Vagina (tissue), 2 donors: ENCODE data around the gene TPT1. TPM values are rescaled to one million over a fixed set of nuclear protein-coding genes. Genes with fewer than 3 reads are reported as not detected.

Experiments
- DNase-seq, 2 donors: peaks; one replicate each; pipeline ENCODE4 v3.0.0-alpha.2; 2017; ENCODE audit errors: extremely low spot score in 2 of 2
- H3K27ac ChIP-seq: fragments of 200-600 bp; sonication (generic); one replicate; pipeline ENCODE4 v1.5.1; 2019
- H3K27me3 ChIP-seq: fragments of 200-600 bp; sonication (generic); one replicate; pipeline ENCODE4 v1.5.1; 2019
- H3K36me3 ChIP-seq, 2 donors: fragments of 200-600 bp; sonication (generic); one replicate each; pipeline ENCODE4 v1.5.1; 2017 to 2019
- H3K4me1 ChIP-seq: fragments of 200-600 bp; sonication (generic); one replicate; pipeline ENCODE4 v1.5.1; 2019
- H3K4me3 ChIP-seq, 2 donors: fragments of 200-600 bp; sonication (generic); 1 replicate in 1 of 2; 2 replicates in 1 of 2; pipeline ENCODE4 v1.5.1; 2016 to 2019
- H3K9me3 ChIP-seq: fragments of 200-600 bp; sonication (generic); one replicate; pipeline ENCODE4 v1.5.1; 2019
- CTCF ChIP-seq, 3 experiments: fragments of 450-650 bp in 2 of 3; fragments of 200-600 bp in 1 of 3; sonication (generic) in 1 of 3; IDR thresholded peaks; one replicate each; pipeline ENCODE4 v1.5.1; 2017 to 2019; ENCODE audit warnings: antibody characterized with exemption in 3 of 3, mild to moderate bottlenecking in 2 of 3, moderate library complexity in 2 of 3
- POLR2A ChIP-seq, 2 donors: fragments of 450-650 bp; IDR thresholded peaks; one replicate each; pipeline ENCODE4 v1.6.1; 2017; ENCODE audit warnings: antibody characterized with exemption in 2 of 2, mild to moderate bottlenecking in 2 of 2, moderate library complexity in 2 of 2
- POLR2AphosphoS5 ChIP-seq, 2 donors: sonication (generic); formaldehyde crosslinking; IDR thresholded peaks; one replicate each; pipeline ENCODE4 v1.9.0; 2017; ENCODE audit warnings: antibody characterized with exemption in 2 of 2, mild to moderate bottlenecking in 2 of 2, low read depth in 1 of 2; ENCODE audit not compliant: insufficient read depth in 1 of 2
- intact Hi-C: fragments of 100-400 bp; cut with DNase I; formaldehyde crosslinking; loops from one replicate; pipeline ENCODE4 v1.15.1; 2023
- total RNA-seq: library from RNA; depleted of rRNA; stranded (reverse); fragments of >200 nt; gene quantifications from one replicate; pipeline ENCODE4 v1.2.3, GENCODE V29; 2016

TPT1 gene
- total RNA-seq, 1 donor from 2014 or later = 3,952 TPM

GRCh38 chr13:45368571-45368970, 27.6 kb upstream of the TPT1 start:
- Histone ChIP-seq H3K27me3 (no peaks in the 10 kb centered on the region), H3K27ac (peak overlapping the region; percentile 57), H3K36me3 (no peaks in the 10 kb centered on the region), H3K4me3 (no peak overlapping the region), H3K9me3 (no peaks in the 10 kb centered on the region), H3K4me1 (peaks cover 18% of the 10 kb centered on the region)
- no peak for TF ChIP-seq POLR2AphosphoS5 (IDR thresholded peaks at IDR 0.05; ENCODE audit: insufficient read depth in 1 of 2, low read depth in 1 of 2)
- TF ChIP-seq CTCF (IDR thresholded peaks at IDR 0.05) = no peak
- no peak for TF ChIP-seq POLR2A (IDR thresholded peaks at IDR 0.05)
- no peak for DNase-seq
- intact Hi-C loops = no loop called here

GRCh38 chr13:45368005-45368404, 27.0 kb upstream of the TPT1 start:
- TF ChIP-seq POLR2A (IDR thresholded peaks at IDR 0.05) (no peak), CTCF (IDR thresholded peaks at IDR 0.05) (no peak), POLR2AphosphoS5 (IDR thresholded peaks at IDR 0.05; ENCODE audit: insufficient read depth in 1 of 2, low read depth in 1 of 2) (no peak)

GRCh38 chr13:45367358-45367757, 26.4 kb upstream of the TPT1 start:
- Histone ChIP-seq H3K27ac (peak overlapping the region; percentile 57), H3K36me3 (no peaks in the 10 kb centered on the region)
- intact Hi-C loops = no loop called here

More at GRCh38 chr13:45368005-45368404, 27.0 kb upstream of the TPT1 start:
- intact Hi-C loops = no loop called here
- no peaks in the 10 kb centered on the region for H3K36me3 ChIP-seq
- no peaks in the 10 kb centered on the region for H3K27me3 ChIP-seq
- peaks cover 18% of the 10 kb centered on the region for H3K4me1 ChIP-seq
- DNase-seq = no peak
- H3K9me3 ChIP-seq = no peaks in the 10 kb centered on the region
- no peak overlapping the region for H3K4me3 ChIP-seq
- peak overlapping the region; percentile 57 for H3K27ac ChIP-seq

GRCh38 chr13:45365558-45365885, 24.5 kb upstream of the TPT1 start:
- no peak for DNase-seq
- intact Hi-C loops = no loop called here
- Histone ChIP-seq H3K27me3 (no peaks in the 10 kb centered on the region), H3K27ac (no peak overlapping the region), H3K36me3 (peaks cover 0 to 6% of the 10 kb centered on the region in 2 donors), H3K9me3 (no peaks in the 10 kb centered on the region), H3K4me1 (peaks cover 9% of the 10 kb centered on the region), H3K4me3 (no peak overlapping the region)
- TF ChIP-seq CTCF (IDR thresholded peaks at IDR 0.05) (no peak), POLR2A (IDR thresholded peaks at IDR 0.05) (no peak), POLR2AphosphoS5 (IDR thresholded peaks at IDR 0.05; ENCODE audit: insufficient read depth in 1 of 2, low read depth in 1 of 2) (peak in 1 of 2 donors; percentile 25)

More at GRCh38 chr13:45367358-45367757, 26.4 kb upstream of the TPT1 start:
- TF ChIP-seq CTCF (IDR thresholded peaks at IDR 0.05) (no peak), POLR2AphosphoS5 (IDR thresholded peaks at IDR 0.05; ENCODE audit: insufficient read depth in 1 of 2, low read depth in 1 of 2) (peak; percentile 28 to 84)
- Histone ChIP-seq H3K9me3 (no peaks in the 10 kb centered on the region), H3K27me3 (no peaks in the 10 kb centered on the region), H3K4me3 (no peak overlapping the region), H3K4me1 (peaks cover 18% of the 10 kb centered on the region)
- no peak for DNase-seq

- Histone ChIP-seq H3K4me1 (peaks cover 9% of the 10 kb centered on the region), H3K4me3 (no peak overlapping the region), H3K36me3 (peaks cover 0 to 9% of the 10 kb centered on the region in 2 donors), H3K9me3 (no peaks in the 10 kb centered on the region), H3K27ac (no peak overlapping the region), H3K27me3 (no peaks in the 10 kb centered on the region)
- TF ChIP-seq CTCF (IDR thresholded peaks at IDR 0.05) = no peak
- TF ChIP-seq POLR2AphosphoS5 (IDR thresholded peaks at IDR 0.05; ENCODE audit: insufficient read depth in 1 of 2, low read depth in 1 of 2) = no peak
- no peak for TF ChIP-seq POLR2A (IDR thresholded peaks at IDR 0.05)
- DNase-seq = no peak
- intact Hi-C loops = no loop called here
Measured at GRCh38 chr13:45364876-45365557, 24.0 kb upstream of the TPT1 start.
